ENCODE measurements around the gene GRM3.

GRM3 gene

DNA sequence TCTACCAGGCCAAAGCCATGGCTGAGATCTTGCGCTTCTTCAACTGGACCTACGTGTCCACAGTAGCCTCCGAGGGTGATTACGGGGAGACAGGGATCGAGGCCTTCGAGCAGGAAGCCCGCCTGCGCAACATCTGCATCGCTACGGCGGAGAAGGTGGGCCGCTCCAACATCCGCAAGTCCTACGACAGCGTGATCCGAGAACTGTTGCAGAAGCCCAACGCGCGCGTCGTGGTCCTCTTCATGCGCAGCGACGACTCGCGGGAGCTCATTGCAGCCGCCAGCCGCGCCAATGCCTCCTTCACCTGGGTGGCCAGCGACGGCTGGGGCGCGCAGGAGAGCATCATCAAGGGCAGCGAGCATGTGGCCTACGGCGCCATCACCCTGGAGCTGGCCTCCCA, 142.7 kb downstream of the GRM3 start:
- no peak for DNase-seq (ENCODE audit: low read depth)

DNA sequence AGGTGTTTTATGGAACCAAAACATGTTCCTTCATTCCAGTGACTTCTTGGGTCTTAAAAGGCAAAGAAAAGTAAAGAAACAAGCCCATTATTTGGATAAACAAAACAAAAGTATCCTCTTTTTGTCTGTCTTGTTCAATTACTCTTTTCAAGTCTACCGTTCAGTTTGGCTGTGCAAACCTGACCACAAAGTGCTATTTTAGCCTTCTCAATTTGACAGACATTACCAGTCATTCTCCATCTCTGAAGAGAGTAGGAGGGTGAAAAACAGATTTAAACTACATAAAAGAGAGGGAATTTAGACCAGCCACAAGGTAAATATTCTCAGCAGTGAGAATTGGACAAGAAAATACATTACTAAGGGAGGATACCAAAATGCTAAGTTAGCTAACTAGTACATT, 145.2 kb downstream of the GRM3 start:
- DNase-seq (ENCODE audit: low read depth) = no peak

DNA sequence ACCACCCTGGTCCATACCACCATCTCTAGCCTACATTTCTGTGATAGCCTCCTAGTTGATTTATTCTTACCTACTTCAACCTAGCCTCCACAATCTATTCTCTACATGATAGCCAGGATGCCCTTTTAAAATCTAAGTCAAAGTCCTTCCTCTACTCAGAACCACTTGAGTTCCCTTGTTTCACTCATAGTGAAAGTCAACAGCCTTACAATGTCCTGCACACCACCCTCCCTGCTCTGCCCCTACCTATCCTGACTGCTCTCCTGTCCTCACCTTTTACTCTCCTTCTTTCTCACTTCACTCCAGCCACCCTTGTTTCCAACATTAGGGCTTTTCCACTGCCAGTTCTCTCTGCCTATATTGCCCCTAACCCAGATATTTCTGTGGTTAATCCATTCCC, 146.7 kb downstream of the GRM3 start:
- DNase-seq (ENCODE audit: low read depth) = no peak

DNA sequence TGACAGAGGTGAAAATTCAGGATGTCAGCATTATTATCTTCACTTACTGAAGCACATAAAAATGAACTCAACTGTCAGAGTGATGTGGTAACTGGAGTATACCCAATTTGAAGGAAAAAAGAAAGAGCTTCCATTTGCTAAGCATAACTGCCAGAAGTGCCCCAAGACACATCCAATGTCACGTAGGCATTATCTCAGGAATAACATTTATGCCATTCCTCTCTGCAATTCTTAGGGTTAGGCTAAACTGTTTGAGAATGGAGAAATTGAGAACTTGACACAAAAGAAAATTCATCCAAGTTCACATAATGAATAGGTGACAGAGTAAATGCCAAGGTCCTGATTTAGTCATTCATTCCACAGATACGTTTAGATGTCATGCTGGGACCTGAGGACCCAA, 148.6 kb downstream of the GRM3 start:
- no peak for DNase-seq (ENCODE audit: low read depth)

DNA sequence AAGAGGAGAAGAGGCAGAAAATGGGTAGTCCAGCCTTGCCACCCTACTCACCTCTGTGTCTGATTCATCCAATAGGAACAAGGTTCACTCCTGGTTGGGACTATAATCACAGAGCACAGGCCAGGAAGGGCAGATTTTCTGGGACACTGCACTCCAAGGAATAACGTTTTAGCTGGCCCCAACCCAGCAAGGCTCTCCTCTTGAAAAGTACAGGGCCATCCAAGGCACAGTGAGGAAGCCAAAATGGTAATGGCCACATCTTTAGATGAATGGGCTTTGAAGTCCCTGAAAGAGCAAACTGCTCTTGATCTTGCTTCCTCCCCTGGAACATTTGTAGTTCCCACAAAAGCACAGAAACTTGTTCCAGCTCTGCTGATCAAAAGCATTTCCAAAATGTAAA, 149.4 kb downstream of the GRM3 start:
- DNase-seq (ENCODE audit: low read depth) = no peak

DNA sequence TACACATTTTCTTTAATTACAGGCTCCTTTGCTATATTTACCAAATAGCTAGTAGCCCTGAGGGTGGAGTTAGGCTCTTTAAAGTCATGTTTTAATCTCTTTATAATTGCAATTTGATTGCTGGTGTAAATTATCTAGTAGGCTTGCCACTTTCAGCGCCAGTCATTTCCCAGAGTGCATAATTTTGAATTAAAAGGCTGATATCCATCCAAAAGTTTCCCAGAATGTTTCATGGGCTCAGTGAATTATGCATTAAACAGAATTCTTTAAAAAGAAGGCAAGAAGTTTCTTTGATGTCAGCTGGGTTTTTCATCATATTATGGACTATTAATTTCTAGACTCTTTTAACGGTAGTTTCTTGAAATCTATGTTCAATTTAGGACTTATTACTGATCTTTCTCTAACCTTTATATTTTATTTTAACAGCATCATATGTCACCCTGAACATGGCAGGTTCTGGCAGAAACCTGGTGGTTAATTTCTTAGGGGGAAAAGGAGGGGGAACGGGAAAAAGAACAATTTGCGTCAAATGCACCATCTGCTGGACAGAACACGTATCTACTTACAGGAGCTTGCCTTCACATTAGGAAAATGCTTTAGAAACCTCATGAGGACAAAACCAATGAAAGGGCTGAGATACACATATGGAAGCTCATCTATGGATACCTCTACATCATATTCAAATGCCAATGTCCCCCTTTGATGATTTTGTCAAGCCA, 171.1 kb downstream of the GRM3 start:
- DNase-seq (ENCODE audit: low read depth) = no peak

DNA sequence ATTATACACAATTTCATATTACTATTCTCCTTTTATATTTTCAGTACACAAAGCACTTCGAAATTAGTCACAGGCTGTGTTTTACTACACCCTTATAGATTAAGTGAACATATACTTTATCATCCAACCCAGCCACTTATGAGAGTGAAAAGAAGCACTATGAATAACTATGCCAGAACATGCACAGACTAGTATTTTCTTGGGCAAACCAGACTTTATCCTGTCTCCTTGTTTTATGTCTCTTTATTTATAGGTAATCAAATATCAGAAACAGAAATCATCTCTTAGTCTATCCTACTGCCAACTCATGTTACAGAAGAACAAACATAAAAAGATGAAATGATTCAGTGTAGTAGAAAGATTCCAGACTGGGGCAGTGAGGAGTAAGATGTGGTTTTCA, 171.8 kb downstream of the GRM3 start:
- DNase-seq (ENCODE audit: low read depth) = no peak

DNA sequence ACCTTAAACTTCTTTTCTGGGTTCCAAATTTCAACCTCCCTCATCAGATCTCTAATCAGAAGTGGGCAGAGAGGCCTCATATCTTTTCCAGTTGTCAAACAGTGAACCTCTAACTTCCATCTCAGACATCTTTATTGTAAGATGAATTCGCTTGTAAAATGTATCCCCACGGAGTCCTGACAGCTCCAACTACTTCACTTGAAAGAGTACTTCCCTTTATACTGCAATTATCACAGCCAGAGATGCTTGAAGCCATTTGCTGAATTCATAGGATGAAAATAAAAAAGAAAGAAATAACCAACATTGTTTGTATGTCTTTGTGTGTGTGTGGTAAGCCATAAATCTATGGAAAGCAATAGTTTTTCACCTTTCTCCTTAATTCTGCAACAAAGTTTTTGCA, 175.2 kb downstream of the GRM3 start:
- DNase-seq (ENCODE audit: low read depth) = no peak

DNA sequence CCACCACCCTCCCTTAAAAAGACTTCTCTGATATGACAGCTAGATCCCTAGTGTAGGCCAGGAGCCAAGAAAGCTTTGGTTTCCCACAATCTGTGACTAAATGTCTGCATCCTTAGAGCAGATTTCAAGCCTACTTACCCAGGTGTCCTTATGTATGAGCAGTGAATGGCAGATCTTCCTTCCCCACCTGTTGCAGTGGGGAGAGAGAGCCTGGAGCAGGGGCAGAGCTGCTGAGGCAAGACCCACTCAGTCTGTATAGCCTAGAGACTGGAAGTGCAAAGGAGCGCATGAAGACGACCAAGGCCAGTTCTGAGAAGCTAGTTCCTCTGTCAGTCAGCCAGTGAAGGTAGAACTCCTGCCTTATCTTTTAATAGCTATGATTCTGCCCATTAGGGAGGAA, 180.1 kb downstream of the GRM3 start:
- DNase-seq (ENCODE audit: low read depth) = no peak

DNA sequence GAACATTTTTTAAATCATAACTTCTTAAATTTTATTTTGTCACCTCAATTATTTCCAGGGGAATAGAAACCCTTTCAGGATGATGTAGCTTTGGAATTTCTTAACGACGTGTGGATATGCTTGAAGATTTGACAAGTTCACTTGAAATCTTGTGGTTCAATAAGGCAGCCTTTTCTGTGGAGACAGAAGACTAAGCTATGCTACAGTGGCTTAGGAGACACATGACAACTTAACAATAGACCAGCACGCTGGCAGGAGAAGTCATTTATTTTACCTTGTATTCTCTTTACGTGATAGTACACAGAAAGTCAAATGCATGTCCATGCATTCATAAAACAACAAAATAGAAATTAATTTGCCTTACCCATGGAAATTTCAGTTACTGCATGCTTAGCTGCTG, 181.6 kb downstream of the GRM3 start:
- no peak for DNase-seq (ENCODE audit: low read depth)

DNA sequence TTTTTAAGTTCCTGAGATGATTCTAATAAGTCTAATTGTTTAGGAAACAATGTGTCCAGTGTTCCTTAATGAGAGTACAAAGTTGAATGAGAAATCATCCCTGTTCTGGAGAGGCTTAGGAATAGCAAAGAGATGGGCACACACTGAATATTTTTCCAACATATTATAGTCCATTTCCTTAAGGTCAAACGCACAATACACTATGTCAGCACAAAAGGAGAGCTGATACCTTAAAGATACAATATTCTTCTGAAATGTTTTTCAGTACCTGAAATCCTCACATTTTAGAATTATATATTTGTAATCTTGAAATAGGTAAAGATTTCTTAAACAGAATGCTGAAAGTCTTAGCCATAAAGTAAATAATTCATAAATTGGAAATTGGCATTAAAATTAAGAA, 183.2 kb downstream of the GRM3 start:
- no peak for DNase-seq (ENCODE audit: low read depth)

DNA sequence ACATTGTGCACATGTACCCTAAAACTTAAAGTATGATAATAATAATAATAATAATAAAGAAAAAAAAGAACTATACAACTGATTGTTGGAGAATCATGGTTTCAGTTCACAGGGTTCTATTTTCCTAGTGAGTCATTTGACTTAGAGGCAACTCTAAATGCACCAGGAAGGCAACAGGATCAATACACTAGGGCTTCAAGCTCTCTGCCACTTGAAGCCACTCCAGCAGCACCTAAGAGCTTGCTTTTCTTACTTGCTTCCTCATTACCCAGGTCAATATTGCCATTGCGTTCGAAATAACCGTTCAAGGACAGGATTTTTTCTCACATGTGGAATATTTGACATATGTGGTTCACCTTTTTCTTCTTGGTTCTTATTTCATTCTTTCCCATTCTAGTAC, 189.7 kb downstream of the GRM3 start:
- DNase-seq (ENCODE audit: low read depth) = no peak

DNA sequence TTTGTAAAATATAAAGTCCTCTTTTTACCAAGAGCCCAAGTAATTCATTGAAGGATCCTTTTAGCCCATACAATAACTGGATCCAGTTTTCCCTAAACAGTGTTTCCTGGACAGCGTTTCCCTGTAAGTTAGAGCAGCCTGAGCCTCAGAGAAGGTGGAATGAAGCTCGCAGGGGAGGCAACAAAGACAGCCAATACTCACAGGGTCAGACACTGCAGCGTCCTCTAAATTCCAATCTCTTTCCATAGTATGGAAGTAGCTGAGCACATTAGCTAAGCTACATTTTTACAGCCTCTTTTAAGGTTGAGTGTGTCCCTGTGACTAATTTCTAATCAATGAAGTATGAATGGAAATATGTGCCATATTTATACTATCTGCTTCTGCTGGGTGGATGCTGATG, 193.5 kb downstream of the GRM3 start:
- DNase-seq (ENCODE audit: low read depth) = no peak

DNA sequence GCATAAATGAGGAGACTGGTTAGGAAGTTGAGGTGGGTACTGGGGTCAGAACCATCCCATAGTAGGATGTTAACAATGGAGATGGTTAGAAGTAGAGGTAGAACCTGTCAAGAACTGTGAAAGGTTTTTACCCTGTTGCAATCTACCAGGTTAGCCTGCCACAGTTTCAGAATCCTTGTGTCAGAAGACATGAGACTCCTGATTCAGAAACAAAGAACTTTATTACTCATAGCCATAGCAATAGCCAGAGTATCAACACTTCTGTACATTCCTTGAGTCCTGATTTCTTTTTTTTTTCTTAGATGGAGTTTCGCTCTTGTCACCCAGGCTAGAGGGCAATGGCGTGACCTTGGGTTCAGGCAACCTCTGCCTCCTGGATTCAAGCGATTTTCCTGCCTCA, 200.9 kb downstream of the GRM3 start:
- DNase-seq (ENCODE audit: low read depth) = no peak

DNA sequence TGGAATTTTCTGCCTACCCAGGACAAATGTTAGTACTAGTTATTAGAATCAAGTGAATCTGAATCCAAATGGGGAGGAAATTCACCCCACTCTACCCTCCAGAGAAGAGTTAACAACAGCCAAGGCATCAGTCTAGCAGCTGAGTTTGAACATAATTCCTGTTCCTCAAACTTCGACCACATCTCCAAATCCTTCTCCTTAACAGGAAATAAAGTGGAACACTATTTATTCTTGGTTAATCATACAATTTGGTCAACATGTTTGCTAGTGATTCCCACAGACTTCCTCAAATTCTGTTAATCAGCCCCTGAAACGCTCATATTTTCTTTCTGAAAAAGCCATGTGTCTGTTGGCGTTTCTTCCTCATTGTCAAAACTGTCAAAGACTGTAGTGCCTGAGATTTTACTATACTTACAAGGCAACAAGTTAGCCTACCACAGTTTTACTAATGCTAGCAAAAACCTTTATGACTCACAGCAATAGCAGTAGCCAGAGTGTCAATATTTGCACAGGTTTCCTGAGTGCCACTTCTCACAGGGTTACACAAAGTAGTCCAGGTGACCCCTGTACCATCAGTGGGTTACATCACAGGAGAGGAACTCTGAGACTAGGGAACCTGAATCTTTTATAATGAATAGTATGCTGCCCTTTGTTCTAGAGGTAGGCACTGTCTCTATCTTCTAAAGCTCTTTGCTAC, 202.9 kb downstream of the GRM3 start:
- no peak for DNase-seq (ENCODE audit: low read depth)

DNA sequence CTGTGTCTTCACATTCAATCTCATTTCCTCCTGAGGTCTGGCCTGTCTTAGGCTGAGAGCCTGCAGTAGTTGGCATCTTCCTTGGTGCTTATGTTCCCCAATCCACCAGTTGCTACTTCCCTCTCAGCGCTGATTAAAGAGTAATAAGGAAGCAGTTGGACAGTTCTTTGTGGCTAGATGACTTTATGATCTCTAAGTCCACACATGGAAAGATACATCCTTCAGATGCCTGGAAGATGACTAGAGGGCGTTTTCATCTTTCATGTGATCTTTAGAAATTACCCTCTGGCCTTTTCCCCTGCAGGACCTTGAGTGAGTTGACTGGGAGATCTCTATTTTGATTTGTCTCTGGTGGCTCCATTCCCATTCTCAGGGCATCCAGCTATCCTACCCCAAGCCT, 204.5 kb downstream of the GRM3 start:
- no peak for DNase-seq (ENCODE audit: low read depth)

DNA sequence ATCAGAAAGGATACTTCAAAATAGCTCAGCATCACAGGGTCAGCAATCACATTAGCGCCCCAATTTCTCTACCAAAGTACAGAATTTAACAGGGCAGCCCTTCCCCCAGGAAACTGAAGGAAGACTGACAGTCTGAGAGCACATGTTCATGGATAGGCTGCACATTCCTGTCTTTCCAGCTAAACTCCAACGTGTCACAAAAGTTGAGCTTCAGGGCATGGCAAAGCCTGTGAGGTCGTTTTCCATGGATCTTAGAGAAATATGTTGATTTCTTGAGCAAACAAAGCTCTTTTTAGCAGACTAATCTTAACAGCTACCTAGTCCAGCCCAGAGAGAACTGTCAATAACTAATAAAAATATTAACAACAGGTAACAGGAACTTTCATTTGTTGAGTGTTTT, 207.9 kb downstream of the GRM3 start:
- DNase-seq (ENCODE audit: low read depth) = no peak

DNA sequence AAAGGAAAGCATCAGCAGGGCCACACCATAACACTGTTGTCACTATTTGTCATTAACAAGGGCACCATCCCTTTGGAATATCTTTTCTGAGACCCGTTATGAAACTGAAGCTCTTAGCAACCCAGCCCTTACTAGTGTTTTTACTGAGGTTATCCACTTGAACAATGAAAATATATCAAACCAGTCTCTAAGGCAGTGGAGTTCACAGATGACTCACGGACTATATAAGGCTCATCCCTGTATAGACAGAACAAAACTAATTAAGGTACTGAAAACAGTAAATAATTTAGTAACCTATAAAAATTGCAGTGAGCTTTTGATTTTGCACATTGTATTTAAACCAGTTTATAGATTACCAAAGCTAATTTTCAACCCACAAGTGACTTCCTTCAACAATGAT, 219.7 kb downstream of the GRM3 start:
- no peak for DNase-seq (ENCODE audit: low read depth)

DNA sequence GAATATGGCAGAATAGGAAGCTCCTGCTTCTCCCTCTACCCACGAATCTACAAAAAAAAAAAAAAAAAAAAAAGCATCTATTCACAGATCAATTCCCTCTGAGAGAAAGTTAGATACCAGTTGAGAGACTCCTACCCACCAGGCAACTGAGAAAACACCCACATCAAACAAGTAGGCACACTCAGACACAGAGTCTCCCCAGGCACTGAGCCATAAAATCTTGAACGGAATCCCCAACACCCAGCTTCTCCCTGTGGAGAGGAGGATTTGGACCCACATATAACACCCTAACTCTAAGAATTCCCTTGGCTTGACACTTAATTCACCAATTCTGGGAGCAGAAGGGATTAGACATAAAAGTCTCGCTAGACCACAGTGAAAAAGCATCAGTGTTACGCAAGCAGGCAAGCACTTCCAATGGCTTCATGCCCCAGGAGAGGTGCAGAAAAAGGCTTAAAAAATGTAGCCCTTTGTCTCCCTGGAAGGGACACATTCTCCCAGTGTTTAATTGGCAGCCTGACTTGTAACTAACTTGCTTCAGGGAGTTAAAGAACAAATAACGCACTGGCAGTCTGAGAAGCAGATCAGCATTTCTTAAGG, 223.6 kb downstream of the GRM3 start:
- DNase-seq (ENCODE audit: low read depth) = no peak

DNA sequence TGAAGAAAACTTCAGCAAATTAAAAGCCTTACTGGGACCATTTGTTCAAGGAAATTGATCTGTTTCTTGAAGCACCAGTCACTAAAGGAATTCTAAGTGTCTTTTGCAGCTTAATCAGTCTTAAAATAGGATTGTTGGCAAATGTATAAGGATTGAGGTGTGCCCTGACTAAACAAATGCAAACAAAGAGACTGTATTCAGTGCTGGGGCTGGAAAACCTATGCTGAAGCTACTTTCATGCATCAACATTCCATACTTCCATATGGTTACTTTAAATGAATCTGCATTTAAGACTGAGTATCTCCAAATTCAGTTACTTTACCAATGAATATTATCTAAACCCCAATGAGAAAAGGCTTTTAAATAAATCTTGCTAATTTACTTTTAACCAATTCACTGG, 232.4 kb downstream of the GRM3 start:
- no peak for DNase-seq (ENCODE audit: low read depth)

DNA sequence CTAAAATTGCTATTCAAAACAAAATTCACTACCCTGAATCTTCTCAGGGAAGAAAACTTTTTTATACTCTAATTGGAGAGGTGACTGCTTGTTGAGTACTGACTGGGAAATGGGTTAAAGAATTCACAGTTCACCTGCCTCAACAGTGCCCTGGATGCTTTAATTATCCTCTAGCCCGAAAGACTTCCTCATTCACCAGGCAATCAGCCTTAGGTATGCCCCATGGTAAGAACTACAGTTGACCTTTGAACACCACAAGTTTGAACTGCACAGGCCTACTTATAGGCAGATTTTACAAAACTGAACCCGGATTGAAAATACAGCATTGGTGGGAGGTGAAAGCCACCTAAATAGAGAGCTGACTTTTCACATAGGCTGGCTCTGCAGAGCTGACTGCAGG, 240.4 kb downstream of the GRM3 start:
- DNase-seq (ENCODE audit: low read depth) = no peak

DNA sequence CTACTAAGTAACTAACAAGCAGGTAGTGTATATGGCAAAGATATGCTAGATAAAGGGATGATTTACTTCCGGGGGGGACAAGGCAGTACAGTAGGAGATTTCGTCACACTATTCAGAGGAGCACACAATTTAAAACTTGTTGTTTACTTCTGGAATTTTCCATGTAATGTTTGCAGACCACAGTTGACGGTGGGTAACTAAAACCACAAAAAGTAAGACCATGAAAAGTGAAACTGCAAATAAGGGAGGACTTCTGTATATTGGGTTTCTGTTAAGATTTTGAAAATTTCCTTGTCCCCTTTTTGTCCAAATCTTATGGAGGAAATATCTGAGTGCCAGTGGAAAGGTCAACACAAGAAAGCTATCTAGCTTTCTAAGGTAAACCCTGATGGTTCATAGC, 245.8 kb downstream of the GRM3 start:
- no peak for DNase-seq (ENCODE audit: low read depth)

DNA sequence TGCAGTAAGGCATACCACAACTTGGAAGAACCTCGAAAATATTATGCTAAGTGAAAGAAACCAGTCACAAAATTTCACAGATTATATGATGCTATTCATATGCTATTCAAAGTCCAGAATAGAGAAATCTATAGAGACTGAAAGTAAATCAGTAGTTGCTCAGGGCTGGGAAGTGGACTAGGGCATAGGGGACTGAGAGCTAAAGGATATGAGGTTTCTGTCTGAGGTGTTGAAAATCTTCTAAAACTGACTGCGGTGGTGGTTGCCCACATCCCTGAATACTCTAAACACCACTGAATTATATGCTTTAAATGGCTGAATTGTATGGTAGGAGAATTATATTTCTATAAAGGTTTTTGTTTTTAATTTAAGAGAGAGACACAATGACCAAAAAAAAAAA, 254.5 kb downstream of the GRM3 start:
- no peak for DNase-seq (ENCODE audit: low read depth)

DNA sequence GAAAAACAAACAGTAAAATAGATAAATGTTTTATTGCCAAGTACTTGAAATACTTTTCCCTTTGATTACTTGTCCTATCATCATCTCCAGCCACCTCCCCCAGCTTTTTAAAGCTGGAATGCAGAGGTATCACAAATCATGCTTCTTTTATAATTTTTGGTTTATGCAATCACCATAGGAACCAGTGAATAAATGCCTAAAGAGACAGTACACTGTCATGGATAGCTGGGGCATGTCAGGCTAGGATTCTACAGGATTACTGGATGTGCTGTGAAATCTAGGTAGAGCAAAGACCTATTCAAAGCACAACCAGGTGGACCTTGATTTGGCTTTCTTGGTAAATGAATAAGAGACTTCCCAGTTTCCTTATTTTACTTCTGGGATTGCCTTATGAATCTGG, 257.2 kb downstream of the GRM3 start:
- no peak for DNase-seq (ENCODE audit: low read depth)
